Effector CD4-positive, alpha-beta T cell (primary cell): ENCODE results near the gene TBC1D22A.

Experiments used
- DNase-seq: peaks from one replicate; pipeline ENCODE4 v3.0.0-alpha.2; 2020

Gene TBC1D22A

DNA sequence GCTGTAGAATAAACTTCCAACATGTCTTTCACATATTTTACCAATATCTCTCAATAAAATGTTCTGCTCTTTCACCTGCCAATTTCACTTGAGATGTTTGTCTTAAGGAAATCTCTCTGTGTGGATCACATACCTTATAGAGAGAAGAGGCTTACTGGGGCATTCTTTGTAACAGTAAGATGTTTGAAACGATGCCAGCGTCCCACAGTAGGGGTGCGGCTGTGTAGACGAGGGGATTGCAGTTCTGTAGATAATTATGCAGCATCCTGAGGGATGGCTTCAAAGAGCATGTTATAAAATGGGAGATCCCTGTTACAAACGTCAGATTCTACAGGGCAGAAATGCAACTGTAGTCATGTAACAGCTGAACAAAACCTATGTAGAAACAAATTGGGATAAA lies 200.0 kb downstream of the TBC1D22A start:
- DNase-seq: no peak

DNA sequence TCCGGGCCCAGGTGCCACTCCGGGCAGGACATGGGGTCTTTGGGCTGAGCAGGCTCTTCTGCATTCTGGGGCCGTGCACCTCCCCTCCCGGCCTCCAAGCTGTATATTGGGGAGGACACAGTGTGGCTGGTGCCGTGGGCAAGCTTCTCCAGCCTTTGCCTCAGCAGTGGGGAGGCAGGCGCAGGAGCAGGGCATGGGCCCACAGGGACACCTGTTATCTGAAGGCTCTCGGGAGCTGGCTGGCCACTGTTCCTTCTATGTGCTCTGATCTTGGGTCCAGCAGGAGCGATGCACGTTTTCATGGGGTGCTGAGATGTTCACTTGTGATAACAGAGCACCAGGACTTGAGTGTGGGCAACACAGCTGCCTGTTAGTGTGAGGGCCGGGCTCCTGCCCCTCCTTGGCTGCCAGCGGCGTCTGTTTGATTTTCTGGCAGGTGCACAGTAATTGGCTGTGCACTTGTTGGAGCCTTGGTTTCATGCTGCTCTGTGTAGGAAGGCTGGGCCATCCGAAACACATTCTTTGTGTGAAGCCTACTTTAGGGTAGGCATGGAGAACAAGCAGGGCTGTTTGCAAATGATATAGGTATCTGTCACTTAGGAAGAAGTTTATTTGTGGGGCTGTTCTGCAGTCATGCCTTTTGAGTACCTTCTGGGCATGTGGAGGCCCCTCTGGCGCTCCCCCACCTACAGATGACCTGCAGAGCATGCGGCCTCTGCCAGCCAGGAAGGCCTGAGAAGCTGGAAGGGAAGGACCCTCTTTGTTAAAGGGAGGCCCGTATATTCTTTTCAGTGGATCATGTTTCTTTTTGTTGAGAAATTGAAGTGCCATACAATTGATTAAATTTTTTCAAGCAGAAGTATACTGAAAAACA lies 201.5 kb downstream of the TBC1D22A start:
- DNase-seq: no peak

DNA sequence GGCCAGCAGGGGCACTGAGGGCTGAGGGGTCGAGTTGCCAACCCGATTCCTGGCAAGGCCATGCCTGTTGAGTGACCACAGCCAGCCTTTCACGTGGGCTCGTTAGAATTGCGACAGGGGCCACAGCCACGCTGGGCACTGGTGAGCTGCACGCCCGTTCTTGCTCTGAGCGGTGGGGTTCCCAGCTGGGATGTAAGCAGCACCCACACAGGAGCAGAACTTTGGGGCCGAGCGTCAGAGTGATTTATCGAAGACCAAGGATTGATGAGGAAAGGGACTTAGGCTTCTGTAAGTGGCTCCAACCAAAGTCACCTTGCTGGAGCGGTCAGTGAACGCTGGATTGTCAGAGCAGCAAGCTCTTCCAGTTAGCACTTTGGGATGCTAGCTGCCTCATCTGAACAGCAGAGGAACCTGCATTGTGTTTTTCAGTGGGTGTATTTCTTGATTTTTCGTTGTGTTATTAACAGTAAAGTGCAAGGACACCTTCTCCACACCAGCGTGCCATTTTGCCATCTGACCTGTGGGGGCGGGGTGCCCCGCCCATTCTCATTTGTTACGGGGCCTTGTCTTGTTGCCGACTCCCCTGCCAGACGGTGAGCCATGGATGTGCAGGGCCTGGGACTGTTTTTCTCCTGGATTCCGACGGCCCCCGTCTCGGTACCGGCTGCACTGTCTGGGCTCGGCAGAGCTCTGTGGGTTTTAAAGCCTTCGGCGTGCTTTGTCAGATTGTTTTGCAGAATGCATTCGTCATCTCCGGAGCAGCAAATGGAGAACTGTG lies 202.5 kb downstream of the TBC1D22A start:
- DNase-seq: no peak

DNA sequence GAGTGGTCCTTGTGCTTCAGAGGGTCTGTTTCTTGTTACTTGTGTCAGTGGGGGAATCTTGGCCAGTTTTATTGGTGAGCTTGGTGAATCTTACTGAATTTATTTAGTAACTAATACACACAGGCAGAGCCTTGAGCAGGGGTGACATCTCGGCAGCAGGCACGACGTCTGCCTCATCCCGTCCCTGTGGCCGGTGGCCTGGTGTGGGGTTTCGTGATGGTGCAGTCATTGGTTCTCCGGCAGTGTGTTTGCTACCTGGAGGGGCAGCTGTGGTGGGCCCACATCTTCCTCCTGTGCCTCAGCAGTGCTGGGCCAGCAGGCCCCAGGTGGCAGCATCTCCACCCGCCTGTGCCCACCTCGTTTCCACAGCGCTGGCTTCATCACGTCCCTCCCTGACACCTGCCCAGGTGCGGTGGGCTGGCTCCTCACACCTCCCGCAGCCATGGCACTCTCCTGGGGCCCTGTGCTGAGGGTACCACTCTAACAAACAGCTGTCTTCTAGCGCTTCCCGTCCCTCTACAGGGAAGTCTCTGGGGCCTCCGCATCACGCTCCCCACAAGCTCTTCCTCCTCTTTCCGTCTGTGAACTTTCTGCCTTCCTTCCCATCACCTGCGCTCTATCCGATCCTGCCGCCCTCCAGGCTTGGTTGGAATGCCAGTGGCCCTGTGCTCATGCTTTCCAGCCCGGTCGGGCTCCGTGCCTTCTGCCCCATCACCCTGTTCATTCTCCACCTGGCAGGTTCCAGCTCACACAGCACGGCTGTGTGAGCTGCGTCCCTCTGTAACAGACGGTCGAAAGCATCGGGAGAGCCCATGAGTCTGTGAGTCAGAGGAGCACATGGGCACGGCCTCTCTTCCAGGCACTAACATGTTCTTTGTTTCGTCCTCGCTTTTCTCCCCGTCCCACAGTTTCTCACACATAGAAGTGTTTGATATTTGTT lies 203.4 kb downstream of the TBC1D22A start:
- no peak for DNase-seq

DNA sequence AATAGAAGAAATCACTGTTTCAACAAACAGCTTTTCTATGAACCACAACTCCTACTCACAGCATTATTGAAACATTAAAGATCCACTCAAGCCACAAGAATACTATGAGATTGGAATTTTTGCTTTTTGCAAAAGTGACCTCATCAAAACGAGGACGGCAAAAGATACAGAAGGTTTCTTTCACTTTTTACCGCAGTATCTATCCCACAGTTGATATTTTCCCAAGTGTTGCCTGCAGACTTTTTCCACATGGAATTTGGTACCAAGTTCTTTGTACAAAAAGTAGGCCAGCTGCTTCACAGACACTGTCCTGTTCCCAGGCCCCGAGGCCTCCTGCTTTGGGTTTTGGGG lies 204.0 kb downstream of the TBC1D22A start:
- no peak for DNase-seq

DNA sequence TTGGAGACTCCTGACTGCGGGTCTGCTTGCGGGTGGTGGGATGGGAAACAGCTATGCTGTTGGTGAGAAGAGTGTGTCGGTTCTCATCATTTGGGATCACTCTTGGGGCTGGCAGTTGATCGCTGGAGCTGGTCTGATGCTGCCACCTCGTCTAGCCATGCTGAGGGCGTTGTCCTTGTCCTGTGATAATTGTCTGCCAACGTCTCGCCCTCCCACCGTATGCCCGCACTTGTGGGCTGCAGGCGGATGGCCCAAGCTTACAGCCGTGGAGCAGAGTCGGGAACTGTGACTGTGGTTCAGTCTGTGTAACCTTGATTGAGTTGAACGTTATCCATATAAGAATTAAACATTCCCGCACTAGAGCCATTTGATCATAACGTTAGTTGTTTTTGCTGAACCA lies 204.4 kb downstream of the TBC1D22A start:
- no peak for DNase-seq

DNA sequence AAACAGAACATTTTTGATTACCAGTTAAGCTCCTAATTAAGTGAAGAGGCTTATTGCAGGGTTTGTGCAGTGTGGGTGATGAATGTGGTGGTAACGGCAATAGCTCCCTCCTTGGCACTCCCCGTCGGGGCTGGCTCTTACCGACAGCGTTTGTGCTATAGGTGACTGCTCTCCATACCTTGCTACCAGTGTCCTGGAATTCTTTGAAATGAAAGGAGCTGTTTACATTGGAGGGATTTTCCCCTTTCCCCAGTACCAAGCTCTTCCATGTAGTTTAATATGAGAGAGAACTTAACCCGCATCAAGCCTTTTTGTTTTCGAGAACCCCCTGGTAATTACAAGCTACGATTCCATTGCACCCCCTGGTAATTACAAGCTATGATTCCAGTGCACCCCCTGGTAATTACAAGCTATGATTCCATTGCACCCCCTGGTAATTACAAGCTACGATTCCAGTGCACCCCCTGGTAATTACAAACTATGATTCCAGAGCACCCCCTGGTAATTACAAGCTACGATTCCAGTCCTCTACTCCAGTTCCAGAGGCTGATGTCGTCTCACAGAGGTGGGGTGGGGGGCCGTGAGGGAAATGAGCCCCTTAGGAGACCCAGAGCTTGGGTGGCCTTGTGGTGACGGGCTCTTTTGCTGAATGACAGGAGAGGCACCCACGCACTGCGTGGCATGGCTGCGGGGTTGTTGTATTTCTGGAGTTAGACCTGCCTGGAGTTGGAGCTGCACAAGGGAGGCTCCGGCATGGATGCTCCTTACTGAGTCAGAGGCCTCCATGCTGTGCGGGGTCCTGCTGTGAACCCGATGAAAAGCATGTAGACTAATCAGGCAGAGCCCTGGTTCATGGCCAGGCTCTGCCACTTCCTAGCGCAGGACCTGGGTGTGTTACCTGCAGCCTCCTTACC lies 205.3 kb downstream of the TBC1D22A start:
- no peak for DNase-seq

DNA sequence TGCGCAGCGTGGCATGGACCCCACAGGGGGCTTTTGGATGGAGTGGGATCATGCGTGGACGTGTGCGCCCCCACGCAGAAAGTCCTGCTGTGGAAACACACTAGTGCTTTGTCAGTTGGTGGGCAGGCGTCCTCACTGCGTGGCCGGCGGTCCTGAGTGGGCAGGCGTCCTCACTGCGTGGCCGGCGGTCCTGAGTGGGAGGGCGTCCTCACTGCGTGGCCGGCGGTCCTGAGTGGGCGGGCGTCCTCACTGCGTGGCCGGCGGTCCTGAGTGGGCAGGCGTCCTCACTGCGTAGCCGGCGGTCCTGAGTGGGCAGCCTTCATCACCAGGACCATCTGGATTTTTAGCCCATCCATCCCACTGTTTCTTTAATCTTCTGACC lies 205.9 kb downstream of the TBC1D22A start:
- DNase-seq: no peak

DNA sequence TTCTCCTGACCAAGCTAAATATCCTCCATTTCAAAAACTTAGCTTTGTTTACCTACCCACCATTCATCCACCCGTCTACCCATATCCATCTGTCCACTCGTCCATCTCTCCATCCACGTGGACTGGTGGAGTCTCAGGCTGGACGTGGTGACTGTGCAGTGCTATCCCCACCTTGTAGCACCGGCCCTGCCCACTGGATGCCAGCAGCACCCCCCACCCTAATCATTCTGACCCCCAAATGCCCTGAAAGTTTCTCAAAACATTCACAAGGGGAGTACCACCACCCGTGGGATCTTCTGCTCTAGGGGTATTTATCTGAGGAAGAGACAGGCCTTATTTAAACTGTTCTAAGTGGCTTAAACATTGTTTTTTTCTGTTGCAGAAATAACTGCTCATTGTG lies 206.4 kb downstream of the TBC1D22A start:
- DNase-seq: no peak

DNA sequence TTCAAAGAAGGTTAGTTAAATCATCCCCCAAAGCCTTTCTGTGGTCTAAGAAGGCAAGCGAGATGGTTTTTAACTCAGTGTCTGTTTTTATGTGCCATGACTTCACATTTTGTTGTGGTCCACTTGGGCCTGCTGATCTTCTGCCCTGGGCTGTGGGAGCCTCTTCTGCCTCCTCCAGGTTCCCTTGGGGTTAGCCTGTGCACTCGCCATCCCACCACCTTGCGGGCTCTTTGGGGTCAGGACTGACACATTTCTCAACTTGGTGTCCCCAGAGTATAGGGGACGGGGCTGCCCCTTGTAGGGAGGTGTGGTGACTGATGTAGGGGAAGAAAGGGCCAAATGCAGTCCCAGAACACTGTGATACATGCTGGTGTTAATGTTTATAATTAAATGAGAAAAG lies 207.0 kb downstream of the TBC1D22A start:
- DNase-seq: no peak

DNA sequence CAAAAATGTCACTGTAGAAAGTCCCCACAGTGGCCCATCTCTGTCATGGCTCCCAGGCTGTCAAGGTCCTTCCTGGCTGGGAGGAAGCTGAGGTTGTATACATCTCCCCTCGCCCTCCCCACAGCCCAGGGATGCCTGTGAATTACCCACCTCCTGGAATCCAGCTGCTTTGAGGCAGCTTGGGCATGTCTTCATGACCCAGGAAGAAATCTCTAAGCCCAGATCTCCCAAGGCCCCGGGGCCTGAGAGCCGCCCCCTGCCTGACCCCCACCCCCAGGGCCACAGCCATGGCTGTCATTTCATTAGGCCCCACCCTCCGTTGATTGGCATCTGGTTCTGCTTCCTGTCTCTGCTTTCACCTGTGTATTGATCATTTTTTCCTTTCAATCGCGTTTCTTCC lies 207.5 kb downstream of the TBC1D22A start:
- no peak for DNase-seq

DNA sequence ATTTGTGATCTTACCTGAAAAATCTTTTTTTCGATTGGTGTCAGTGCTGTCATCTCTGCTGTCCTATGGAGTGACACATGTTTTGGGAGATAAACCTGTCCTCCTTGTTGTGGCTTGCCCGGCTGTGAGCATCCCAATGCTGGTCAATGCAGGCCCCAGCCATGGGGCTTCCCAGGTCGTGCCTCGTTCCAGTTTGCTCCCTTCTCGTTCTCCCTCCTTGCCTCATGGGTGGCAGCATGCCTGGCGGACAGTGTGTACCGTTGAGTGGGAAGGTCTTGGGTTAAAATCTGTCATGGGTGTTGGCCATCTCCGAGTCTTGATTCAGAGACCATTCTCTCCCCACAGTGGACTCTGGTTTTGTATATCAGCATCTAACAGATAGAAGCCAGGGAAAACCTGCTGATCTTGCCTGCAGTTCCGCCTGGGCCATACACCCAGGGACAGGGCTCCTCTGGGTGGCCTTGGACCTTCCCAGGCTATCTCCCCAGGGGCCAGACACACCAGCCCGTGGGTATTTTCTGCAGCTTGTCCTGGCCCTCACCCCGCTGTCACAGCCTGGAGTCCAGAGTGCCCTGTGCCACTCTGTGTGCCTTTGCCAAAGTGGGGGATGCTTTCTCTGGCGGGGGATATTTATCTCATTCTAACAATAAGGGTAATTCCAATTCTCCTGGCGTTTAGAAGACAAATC lies 208.1 kb downstream of the TBC1D22A start:
- no peak for DNase-seq

DNA sequence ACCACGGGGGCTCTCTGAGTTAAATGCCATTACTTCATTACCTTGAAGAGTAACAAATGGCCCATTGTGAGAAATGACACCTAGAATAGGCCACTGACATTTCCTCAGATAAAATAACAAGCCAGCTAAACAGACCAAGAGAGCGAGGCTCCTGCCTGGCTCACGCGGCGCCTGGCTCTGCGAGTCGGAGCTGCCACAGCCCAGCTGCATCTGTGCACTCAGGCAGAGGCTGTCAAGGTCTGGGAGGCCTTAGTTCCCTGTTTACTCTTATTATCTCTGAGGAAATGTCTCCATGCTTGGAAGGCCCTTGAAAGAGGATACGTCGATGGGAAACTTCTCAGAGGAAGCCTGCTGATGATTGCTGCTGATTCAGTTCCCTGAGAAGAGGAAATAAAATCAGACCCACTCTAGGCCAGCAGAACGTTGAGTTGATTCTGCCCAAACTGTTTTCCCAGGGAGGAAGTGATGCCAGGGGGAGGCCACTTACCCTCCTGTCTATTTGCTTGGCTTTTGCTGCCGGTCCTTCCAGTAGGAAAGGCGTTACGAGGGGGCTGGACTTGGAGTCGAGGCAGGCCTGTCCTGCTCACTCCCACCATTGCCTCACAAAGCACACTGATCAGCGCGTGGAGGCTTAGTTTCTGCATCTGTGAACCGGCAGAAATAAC lies 208.8 kb downstream of the TBC1D22A start:
- DNase-seq: no peak

DNA sequence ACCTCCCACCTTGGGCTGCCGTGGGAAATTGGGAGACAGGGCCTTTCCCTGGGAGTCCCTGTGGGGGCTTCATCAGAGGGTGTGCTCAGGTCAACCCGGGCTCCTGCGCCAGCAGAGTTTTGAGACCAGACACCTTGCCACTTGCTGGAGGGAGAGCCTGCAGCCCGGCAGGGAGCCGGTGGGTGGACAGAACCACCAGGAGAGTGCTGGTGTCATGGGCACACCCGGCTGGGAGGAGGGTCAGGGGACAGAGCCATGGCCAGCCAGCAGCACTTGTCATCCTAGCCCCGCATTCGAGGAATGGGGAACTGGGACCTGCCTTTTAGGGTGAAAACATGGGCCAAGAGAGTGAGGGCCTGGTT lies 209.3 kb downstream of the TBC1D22A start:
- DNase-seq: no peak

DNA sequence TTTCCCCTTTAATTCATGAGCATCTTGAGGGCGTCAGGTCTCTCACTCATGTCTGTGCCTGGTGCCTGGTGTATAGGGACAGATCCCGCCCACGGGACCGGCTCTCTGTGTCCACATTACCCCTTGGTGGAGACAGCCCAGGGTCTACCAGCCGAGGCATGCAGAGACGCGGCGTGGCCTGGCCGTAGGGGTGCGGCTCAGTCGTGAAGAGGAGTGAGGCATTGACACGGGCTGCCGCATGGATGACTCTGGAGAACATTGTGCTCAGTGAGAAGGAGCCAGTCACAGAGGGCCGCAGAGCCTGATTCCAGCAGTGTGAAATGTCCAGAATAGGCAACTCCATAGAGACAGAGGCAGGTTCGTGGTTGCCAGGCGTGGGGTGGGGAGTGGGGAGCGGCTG lies 209.8 kb downstream of the TBC1D22A start:
- no peak for DNase-seq

DNA sequence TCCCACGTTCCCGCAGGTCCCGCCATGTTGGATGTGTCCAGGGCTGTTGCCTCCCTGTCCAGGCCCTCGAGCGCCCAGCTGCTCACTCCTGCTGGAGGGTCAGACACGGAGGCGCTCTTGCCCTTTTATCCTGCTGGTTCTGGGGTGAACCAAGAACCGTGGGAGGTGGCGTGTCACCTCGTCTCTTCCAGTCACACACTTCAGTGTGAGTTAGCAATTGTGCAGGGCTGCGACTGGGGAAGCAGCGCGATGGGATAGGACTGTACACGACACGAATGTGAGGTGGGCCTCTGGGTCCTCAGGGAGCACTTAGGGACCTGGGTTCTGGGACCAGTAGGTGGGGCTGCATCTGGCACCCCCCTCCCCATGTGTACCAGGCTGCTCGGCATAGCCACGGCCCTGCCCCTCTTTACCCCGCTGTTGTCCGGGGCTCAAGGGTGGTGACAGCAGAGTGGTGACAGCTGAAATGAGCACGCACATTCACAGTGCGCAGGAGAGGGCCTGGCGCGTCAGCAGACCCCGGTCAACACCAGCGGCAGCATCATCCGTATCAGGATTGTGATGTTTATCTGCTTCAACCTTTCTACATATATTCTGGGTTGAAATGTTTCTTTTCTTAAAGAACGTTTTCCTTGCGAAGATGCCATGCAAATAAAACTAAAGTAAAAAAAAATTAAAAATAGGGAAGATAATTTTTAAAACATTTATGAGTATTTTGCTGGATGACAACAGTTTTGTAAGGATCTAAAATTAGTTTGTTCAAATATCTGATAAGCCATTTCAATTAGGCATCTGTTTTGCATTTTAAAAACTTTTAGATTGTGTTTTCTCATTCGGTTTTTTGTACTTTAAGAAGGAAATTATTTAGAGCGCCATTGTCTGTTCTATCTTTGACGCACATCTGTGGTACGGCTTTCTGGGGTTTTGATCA lies 210.7 kb downstream of the TBC1D22A start:
- DNase-seq: no peak

DNA sequence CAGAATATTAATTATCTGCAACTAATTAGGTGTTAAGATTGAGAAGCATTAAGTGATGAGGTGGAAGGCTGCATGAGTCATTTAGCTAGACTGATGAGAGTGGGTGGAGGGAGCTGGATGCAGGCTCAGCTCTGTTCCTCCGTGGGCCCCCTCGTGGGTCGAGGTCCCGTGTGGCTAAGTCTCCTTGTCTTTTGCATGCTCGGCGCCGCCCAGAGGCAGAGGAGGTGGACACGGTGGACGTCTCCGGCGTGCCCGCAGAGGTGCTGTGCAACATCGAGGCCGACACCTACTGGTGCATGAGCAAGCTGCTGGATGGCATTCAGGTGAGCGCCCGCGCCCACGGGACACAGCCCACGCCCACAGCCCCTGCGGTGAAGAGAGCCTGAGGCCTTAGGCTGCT lies 211.6 kb downstream of the TBC1D22A start:
- DNase-seq: no peak

DNA sequence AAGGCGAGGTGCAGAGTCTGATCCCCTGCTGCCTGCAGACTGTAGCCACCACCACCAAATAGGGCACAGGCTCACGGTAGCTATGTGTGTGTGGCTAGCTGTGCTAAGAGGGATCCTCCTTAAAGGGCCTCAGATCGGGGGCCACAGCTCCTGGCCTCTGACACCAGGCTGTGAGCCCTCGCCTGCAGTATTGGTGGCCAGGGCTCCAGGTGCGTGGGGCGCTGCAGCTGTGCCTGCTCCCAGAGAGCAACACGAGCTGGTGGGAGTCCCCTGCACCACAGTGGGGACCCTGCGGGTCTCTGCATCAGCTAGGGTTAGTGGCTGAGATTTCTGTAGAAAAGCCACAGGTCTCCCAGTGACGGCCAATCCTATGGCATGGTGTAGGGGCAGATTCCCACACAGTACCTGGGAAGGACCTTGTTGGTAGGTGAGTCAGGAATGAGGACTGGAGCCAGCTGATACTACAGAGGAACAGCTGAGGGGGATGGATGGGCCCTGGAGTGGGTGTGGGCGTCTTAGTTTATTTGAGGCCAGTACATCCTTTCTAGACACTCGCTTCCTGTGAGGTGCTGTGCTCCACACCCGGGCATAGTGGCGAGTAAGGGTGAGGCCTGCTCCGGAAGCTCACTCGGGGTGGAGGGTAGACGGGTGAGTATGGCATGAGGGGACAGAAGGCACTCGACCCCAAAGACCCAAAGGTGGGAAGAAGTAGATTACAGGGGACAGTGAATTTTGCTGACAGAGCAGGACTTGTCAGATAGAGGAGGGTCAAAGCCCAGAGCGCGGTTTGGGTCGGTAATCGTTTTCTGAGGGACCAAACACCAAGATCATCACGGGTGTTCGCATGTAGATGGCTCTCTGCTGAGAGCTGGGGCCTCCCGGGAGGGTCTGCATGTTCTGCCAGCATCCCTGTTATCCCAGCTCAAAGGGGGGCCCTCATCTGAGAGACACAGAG lies 212.5 kb downstream of the TBC1D22A start:
- DNase-seq: no peak

DNA sequence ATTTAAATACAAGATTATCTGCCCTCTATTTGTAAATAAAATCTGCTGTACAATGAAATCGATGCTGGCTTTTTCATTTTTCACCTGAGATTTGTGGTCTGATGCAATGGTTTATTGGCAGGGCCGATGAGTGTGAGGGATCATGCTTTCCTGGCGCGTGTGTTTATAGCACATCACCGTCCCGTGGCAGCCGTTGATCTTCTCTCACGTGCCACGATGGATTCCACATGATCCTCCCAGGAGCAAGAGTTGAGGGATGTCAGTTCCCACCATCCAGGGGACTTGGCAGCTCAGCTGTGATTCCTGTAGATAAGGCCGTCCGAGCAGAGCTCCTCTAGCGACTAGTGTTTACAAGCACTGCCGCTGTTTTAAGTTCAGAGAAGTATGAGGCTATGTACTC lies 213.7 kb downstream of the TBC1D22A start:
- no peak for DNase-seq
